Measurements from ENCODE around the gene KDM5A.
"Not testable (repeated sequence)": the region's sequence is repeated elsewhere in the genome, so short reads cannot be mapped to it uniquely, and the experiment has no call there.

DNA sequence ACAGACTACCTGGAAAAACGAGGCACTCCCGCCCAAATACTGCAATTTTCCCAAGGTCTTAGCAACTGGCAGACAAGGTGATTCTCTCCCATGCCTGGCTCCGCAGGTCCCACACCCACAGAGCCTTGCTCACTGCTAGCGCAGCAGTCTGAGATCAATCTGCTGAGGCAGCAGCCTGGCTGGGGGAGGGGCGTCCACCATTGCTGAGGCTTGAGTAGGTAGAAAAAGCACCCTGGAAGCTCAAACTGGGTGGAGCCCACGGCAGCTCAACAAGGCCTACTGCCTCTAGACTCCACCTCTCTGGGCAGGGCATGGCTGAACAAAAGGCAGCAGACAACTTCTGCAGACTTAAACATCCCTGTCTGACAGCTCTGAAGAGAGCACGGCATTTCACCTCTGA is 46.1 kb downstream of the KDM5A start:
- not testable (repeated sequence) for TF ChIP-seq POLR2A (IDR thresholded peaks at IDR 0.05)
- TF ChIP-seq, protein P1, sequence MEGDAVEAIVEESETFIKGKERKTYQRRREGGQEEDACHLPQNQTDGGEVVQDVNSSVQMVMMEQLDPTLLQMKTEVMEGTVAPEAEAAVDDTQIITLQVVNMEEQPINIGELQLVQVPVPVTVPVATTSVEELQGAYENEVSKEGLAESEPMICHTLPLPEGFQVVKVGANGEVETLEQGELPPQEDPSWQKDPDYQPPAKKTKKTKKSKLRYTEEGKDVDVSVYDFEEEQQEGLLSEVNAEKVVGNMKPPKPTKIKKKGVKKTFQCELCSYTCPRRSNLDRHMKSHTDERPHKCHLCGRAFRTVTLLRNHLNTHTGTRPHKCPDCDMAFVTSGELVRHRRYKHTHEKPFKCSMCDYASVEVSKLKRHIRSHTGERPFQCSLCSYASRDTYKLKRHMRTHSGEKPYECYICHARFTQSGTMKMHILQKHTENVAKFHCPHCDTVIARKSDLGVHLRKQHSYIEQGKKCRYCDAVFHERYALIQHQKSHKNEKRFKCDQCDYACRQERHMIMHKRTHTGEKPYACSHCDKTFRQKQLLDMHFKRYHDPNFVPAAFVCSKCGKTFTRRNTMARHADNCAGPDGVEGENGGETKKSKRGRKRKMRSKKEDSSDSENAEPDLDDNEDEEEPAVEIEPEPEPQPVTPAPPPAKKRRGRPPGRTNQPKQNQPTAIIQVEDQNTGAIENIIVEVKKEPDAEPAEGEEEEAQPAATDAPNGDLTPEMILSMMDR (IDR thresholded peaks at IDR 0.05), result not testable (repeated sequence)
